Measurements from ENCODE around the gene GBP4. TPM values are rescaled to one million over a fixed set of nuclear protein-coding genes. Genes with fewer than 3 reads are reported as not detected.

The GBP4 gene
- total RNA-seq, 1 donor from 2014 or later = 13.9 TPM

Other genes with a start within 250 kb of the GBP4 start
- 32.6 and 33.9 TPM in 2 replicates for gene KYAT3, start 206.3 kb downstream of the GBP4 start, total RNA-seq
- gene RBMXL1, start 206.3 kb downstream of the GBP4 start, total RNA-seq = 27.8 and 28.7 TPM in 2 replicates
- 6.4 and 7.5 TPM in 2 replicates for gene GBP3, start 176.1 kb downstream of the GBP4 start, total RNA-seq
- 35.3 and 40.0 TPM in 2 replicates for gene GBP1, start 133.7 kb downstream of the GBP4 start, total RNA-seq
- 71.9 and 74.1 TPM in 2 replicates for gene GBP2, start 72.8 kb downstream of the GBP4 start, total RNA-seq
- not detected in 2 replicates for gene GBP7, start 22.9 kb downstream of the GBP4 start, total RNA-seq
- gene GBP5, start 73.9 kb upstream of the GBP4 start, total RNA-seq = 34.3 TPM in 2 replicates
- gene GBP6, start 165.1 kb upstream of the GBP4 start, total RNA-seq = not detected in 2 replicates

Data from activated T-helper 2 cell treated with anti-CD3 and anti-CD28 coated beads, Interferon-gamma antibody, Interleukin-2, Interleukin-4, amounts not matched to agents 10 μg/mL and 5 μg/mL and 100 μg/mL, durations not matched to agents 14 hours and 24 hours and 36 hours (primary cell).